AG09309 (cell line): Measurements from ENCODE around the gene TPRKB.
"Not testable (repeated sequence)": the region's sequence is repeated elsewhere in the genome, so short reads cannot be mapped to it uniquely, and the experiment has no call there.

Experiments used
- DNase-seq: peaks from one replicate; pipeline ENCODE4 v3.0.0-alpha.2; 2010; ENCODE audit warnings: low read depth
- H3K4me3 ChIP-seq: 2 replicates; pipeline ENCODE4 v1.5.1; 2011; ENCODE audit warnings: mild to moderate bottlenecking, low read depth, low read length, moderate library complexity; ENCODE audit not compliant: control insufficient read depth
- TF ChIP-seq, protein P1 (sequence below): IDR thresholded peaks from 2 replicates; pipeline ENCODE4 v1.5.1; 2011; ENCODE audit warnings: mild to moderate bottlenecking, low read depth, low read length, inconsistent platforms; ENCODE audit not compliant: insufficient read depth, control insufficient read depth; ENCODE audit errors: missing control alignments

Gene TPRKB

DNA sequence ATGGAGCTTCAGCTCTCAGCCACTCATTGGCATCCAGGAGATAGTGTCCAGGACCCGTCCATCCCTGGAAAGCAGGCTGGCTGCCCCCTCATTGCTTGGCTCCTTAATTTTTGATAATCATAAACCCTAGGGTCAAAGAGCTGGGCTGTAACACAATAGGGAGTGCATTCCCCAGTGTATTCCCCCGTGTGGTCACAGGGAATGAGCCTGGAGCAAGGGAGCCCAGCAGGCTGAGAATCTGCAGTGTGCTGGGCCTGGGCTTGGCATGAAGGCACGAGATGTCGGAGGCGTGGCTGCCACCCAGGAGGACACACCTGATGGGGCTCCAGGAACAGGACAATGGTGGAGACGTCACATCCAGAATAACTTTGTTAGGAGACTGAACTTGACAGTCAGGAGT lies 18.7 kb downstream of the TPRKB start:
- DNase-seq, result no peak
- no peak overlapping the region for H3K4me3 ChIP-seq
- TF ChIP-seq, protein P1, sequence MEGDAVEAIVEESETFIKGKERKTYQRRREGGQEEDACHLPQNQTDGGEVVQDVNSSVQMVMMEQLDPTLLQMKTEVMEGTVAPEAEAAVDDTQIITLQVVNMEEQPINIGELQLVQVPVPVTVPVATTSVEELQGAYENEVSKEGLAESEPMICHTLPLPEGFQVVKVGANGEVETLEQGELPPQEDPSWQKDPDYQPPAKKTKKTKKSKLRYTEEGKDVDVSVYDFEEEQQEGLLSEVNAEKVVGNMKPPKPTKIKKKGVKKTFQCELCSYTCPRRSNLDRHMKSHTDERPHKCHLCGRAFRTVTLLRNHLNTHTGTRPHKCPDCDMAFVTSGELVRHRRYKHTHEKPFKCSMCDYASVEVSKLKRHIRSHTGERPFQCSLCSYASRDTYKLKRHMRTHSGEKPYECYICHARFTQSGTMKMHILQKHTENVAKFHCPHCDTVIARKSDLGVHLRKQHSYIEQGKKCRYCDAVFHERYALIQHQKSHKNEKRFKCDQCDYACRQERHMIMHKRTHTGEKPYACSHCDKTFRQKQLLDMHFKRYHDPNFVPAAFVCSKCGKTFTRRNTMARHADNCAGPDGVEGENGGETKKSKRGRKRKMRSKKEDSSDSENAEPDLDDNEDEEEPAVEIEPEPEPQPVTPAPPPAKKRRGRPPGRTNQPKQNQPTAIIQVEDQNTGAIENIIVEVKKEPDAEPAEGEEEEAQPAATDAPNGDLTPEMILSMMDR, result no peak

DNA sequence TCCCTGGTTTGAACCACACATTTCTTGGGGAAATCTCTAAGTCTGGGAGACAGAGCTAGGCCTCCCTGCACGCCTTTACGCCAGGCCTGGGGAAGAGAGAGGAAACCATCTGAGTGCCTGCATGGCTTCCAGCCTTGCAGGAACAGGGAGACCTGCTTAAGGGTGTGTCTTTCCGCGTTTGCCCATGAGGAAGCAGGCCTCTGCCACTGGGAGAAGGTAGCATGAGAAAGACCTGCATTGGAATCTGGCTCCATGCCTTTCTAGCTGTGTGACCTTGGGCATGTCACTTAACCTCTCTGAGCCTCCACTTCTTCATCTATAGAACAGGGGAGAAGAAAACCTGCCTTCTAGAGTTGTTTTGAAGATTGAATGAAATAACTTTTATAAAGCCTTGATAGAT lies 19.4 kb downstream of the TPRKB start:
- H3K4me3 ChIP-seq, DNase-seq: not testable (repeated sequence)

DNA sequence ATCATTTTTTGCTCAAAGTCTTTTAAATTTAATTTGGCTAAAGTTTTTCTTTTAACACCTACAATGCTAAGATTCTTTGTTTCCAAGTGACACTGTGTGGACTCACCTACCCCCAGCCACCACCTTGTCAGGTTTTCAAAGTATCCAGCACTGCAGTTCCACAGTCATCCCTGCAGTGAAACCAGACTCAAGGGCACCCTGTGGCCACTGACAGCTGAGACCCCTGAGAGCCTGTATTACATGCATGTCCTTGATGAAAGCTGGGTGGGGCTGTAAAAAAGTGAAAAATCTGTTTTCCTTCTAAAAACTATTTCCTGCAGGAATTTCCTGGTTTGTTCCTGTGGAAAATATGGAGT lies 19.9 kb downstream of the TPRKB start:
- no peak for DNase-seq
- TF ChIP-seq, protein P1, result no peak
- no peak overlapping the region for H3K4me3 ChIP-seq

DNA sequence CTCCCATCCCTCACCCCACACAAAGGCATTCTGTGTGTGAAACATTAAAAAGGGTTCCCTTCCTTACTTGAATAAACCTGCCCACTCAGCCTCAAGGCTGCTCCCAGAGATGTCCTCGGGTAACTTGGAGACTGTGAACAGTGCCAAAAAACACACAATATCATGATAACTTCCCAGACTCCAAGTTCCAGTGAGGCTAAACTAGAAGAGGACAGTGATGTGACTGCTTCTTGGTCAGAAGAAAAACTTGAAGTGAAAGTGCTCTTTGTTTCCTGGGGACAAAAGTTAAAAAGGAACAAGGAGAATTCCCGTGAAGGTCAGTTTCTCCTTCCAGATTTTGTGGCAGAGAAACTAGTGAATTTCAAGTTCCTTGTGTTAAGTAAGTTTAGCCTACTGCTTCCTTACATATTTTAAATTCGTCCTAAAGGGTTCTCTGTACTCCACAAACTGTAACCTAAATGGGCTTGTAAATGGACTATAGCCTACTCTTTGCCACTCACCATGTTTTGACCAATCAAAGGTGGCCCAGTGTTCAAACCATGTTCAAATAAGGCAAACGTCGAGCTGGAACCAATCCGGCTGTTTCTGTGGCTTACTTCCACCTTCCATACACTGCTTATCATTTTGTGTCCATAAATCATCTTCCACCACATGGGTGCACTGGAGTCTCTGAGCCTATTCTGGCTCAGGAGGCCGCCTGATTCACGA lies 20.4 kb downstream of the TPRKB start:
- H3K4me3 ChIP-seq, result no peak overlapping the region
- DNase-seq, result peak; percentile 28
- TF ChIP-seq, protein P1, result no peak

DNA sequence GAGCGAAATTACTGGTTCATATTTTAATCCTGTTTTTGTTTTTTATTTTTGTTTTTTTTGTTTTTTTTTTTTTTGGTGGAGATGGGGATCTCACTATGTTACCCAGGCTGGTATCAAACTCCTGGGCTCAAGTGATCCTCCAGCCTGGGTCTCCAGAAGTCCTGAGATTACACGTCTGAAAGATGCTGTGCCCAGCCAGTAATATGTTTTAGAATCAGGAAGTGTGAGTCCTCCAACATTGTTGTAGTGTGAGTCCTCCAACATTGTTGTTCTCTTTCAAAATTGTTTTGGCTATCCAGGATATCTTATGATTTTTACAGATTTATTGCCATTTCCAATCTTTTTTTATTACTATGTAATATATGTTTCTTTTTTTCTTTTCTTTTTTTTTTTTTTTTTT lies 23.1 kb downstream of the TPRKB start:
- DNase-seq, result no peak
- no peak overlapping the region for H3K4me3 ChIP-seq
- TF ChIP-seq, protein P1, result no peak

DNA sequence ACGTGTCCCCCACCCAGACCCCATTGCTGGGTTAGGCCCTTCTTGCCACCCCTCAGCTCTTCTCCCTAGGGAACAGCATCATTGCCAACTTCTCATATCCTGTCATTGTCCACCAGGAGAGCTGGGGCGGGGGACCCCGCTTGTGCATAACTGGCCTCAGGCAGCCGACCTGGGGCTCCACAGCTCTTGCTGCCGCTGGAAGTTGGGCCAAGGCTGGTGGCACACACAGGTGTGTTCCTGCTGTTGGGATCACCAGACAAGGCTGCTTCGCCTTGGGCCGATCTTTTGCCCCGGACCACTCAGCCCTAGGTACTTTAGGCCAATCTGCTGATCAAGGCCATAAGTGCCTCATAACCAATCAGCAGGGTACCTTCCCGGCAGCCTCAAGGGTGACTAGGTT lies 28.6 kb downstream of the TPRKB start:
- no peak overlapping the region for H3K4me3 ChIP-seq
- TF ChIP-seq, protein P1, result no peak
- no peak for DNase-seq

DNA sequence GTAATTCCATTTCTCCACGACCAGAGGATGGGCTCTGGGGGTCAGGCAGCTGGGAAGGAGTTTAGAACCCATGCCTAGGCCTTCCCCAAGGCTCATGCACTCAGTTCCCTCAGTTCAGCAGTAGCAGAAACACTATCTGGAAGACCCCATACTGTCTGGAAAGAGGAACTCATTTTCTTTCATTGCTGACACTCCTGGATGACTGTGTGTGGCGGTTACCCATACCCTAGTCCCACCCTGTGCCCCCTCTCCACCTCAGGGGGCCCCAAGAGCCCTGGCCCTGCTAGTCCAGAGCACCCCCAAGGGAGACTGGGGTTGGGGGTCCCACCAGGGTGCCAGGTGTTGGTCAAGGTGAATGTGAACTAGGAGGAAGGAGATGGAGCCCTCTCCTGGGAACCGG lies 29.5 kb downstream of the TPRKB start:
- H3K4me3 ChIP-seq, result no peak overlapping the region
- DNase-seq, result no peak
- TF ChIP-seq, protein P1, result no peak
